HCT116 (cell line): ENCODE measurements around the gene PRM2. TPM values are rescaled to one million over a fixed set of nuclear protein-coding genes. Genes with fewer than 3 reads are reported as not detected.

Experiments used
- ATAC-seq: fragments of 200-7000 bp; cut with Tn5 transposase; 2 replicates; pipeline ENCODE4 v1.9.1; 2020; ENCODE audit warnings: mild to moderate bottlenecking, moderate library complexity
- BruUV-seq: library from RNA; stranded (reverse); fragments of 400-500 nt; replicated peaks from 2 replicates; lab custom pipeline; 2021; lab: Mats Ljungman, UMichigan
- CTCF ChIA-PET: fragments of 300-600 bp; sonication (Branson Sonifier 250); formaldehyde crosslinking; loops from one replicate; lab custom pipeline; 2021; ENCODE audit warnings: antibody characterized with exemption; lab: Charles Lee
- POLR2A ChIA-PET: fragments of 300-600, 350-600 bp; sonication (Branson Sonifier 250); formaldehyde crosslinking; loops from one replicate; lab custom pipeline; 2021; ENCODE audit warnings: antibody characterized with exemption; lab: Charles Lee
- RAD21 ChIA-PET, 2 experiments: fragments of 300-600 bp; sonication (Branson Sonifier 250); formaldehyde crosslinking; loops; one replicate each; lab custom pipeline; 2023; ENCODE audit warnings: low total read pairs in 2 of 2; ENCODE audit not compliant: uncharacterized antibody in 2 of 2, unreplicated experiment in 2 of 2, low non-redundant PET in 1 of 2; lab: Charles Lee
- DNase-seq: peaks from one replicate; pipeline ENCODE4 v3.0.0-alpha.2; 2010; ENCODE audit warnings: low read depth, low spot score
- H2AFZ ChIP-seq: fragments of 200-600 bp; shearing (Covaris generic), sonication (generic); 2 replicates; pipeline ENCODE4 v1.6.1; 2017; ENCODE audit warnings: low read depth, mixed run types, mixed read lengths, antibody characterized with exemption, low read length; ENCODE audit not compliant: poor library complexity, severe bottlenecking
- H3K27ac ChIP-seq: 2 replicates; pipeline ENCODE4 v1.5.1; 2012; ENCODE audit warnings: low read depth, low read length
- H3K27me3 ChIP-seq: fragments of 200-600 bp; sonication (generic); 2 replicates; pipeline ENCODE4 v1.6.1; 2016; ENCODE audit warnings: mixed run types, low read length, mixed read lengths; ENCODE audit not compliant: insufficient read depth
- H3K36me3 ChIP-seq, 2 experiments: fragments of 200-500 bp in 1 of 2; fragments of 200-600 bp in 1 of 2; sonication (Bioruptor generic) in 1 of 2; sonication (generic) in 1 of 2; 2 replicates each; pipeline versions ENCODE4 v1.5.1 to v1.6.1; 2014 to 2016; ENCODE audit warnings: low read length in 2 of 2, inconsistent platforms in 1 of 2, mixed read lengths in 1 of 2, mixed run types in 1 of 2; ENCODE audit not compliant: insufficient read depth in 2 of 2, control insufficient read depth in 1 of 2
- H3K4me1 ChIP-seq, 2 experiments: fragments of 200-600 bp in 1 of 2; sonication (generic) in 1 of 2; 2 replicates each; pipeline versions ENCODE4 v1.5.1 to v1.6.1; 2012 to 2017; ENCODE audit warnings: low read length in 2 of 2, inconsistent platforms in 1 of 2, mild to moderate bottlenecking in 1 of 2, mixed read lengths in 1 of 2, mixed run types in 1 of 2, moderate library complexity in 1 of 2; ENCODE audit not compliant: insufficient read depth in 2 of 2, control insufficient read depth in 1 of 2
- H3K4me2 ChIP-seq: fragments of 200-600 bp; sonication (generic); 2 replicates; pipeline ENCODE4 v1.6.1; 2017; ENCODE audit warnings: mixed run types, low read length, mixed read lengths
- H3K4me3 ChIP-seq, 2 experiments: fragments of 200-600 bp in 1 of 2; sonication (generic) in 1 of 2; replicated peaks in 1 of 2; 2 replicates each; pipeline ENCODE4 v1.5.1; 2011 to 2016; ENCODE audit warnings: low read length in 2 of 2, control low read depth in 1 of 2, low read depth in 1 of 2, mild to moderate bottlenecking in 1 of 2, mixed read lengths in 1 of 2, mixed run types in 1 of 2
- H3K79me2 ChIP-seq: fragments of 200-600 bp; sonication (generic); 2 replicates; pipeline ENCODE4 v1.6.1; 2017; ENCODE audit warnings: mild to moderate bottlenecking, mixed run types, low read length, moderate library complexity, mixed read lengths; ENCODE audit not compliant: insufficient read depth
- H3K9ac ChIP-seq: fragments of 200-600 bp; sonication (generic); 2 replicates; pipeline ENCODE4 v1.6.1; 2016; ENCODE audit warnings: low read length, mixed read lengths
- H3K9me2 ChIP-seq: fragments of 200-600 bp; sonication (generic), shearing (Covaris generic); 2 replicates; pipeline ENCODE4 v1.6.1; 2017; ENCODE audit warnings: mixed run types, mild to moderate bottlenecking, moderate library complexity; ENCODE audit not compliant: insufficient read depth
- H3K9me3 ChIP-seq, 2 experiments: fragments of 200-500 bp in 1 of 2; fragments of 200-600 bp in 1 of 2; sonication (Bioruptor generic) in 1 of 2; sonication (generic) in 1 of 2; 2 replicates each; pipeline ENCODE4 v1.6.1; 2014 to 2017; ENCODE audit warnings: low read length in 2 of 2, mixed read lengths in 2 of 2, inconsistent platforms in 1 of 2, low read depth in 1 of 2, mild to moderate bottlenecking in 1 of 2, mixed run types in 1 of 2, moderate library complexity in 1 of 2; ENCODE audit not compliant: control insufficient read depth in 1 of 2, insufficient read depth in 1 of 2
- H4K20me1 ChIP-seq: fragments of 200-600 bp; sonication (generic), shearing (Covaris generic); 2 replicates; pipeline ENCODE4 v1.6.1; 2017; ENCODE audit warnings: mixed run types, mild to moderate bottlenecking, moderate library complexity; ENCODE audit not compliant: insufficient read depth
- CEBPB ChIP-seq: IDR thresholded peaks from 2 replicates; pipeline ENCODE4 v1.6.1; 2012; ENCODE audit warnings: low read depth
- JUND ChIP-seq: IDR thresholded peaks from 2 replicates; pipeline ENCODE4 v1.6.1; 2012
- RAD21 ChIP-seq: IDR thresholded peaks from 2 replicates; pipeline ENCODE4 v1.6.1; 2012; ENCODE audit warnings: low read depth, mild to moderate bottlenecking
- SP1 ChIP-seq: IDR thresholded peaks from 2 replicates; pipeline ENCODE4 v1.6.1; 2012; ENCODE audit warnings: low read depth
- SRF ChIP-seq: IDR thresholded peaks from 2 replicates; pipeline ENCODE4 v1.6.1; 2012; ENCODE audit warnings: low read depth
- YY1 ChIP-seq: IDR thresholded peaks from 2 replicates; pipeline ENCODE4 v1.6.1; 2011; ENCODE audit warnings: low read length, low read depth, moderate library complexity, mild to moderate bottlenecking; ENCODE audit not compliant: insufficient replicate concordance; ENCODE audit errors: extremely low read depth
- intact Hi-C: fragments of 100-400 bp; cut with micrococcal nuclease; formaldehyde crosslinking; loops from 2 replicates; pipeline ENCODE4 v1.10.0; 2022
- total RNA-seq: library from RNA; stranded (reverse); gene quantifications from one replicate; pipeline ENCODE4 v1.2.1, GENCODE V29; 2021; ENCODE audit not compliant: unreplicated experiment
- TF ChIP-seq, protein P1 (sequence below): IDR thresholded peaks from 2 replicates; pipeline ENCODE4 v1.6.1; 2012; ENCODE audit warnings: low read depth
- TF ChIP-seq, protein P2 (sequence below): IDR thresholded peaks from 2 replicates; pipeline ENCODE4 v1.6.1; 2012
- TF ChIP-seq, protein P3 (sequence below): IDR thresholded peaks from 2 replicates; pipeline ENCODE4 v1.6.1; 2012
- TF ChIP-seq, protein P4 (sequence below), 3 experiments: fragments of 200-600 bp in 1 of 3; sonication (generic) in 1 of 3; IDR thresholded peaks in 2 of 3; conservative IDR thresholded peaks in 1 of 3; 2 replicates each; pipeline ENCODE4 v1.5.1; 2012 to 2017; ENCODE audit warnings: low read depth in 2 of 3, low read length in 2 of 3, antibody characterized with exemption in 1 of 3, borderline replicate concordance in 1 of 3, control low read depth in 1 of 3, mild to moderate bottlenecking in 1 of 3, mixed read lengths in 1 of 3, mixed run types in 1 of 3, moderate library complexity in 1 of 3; ENCODE audit not compliant: insufficient read depth in 1 of 3

The PRM2 gene
- total RNA-seq, 1 experiment from 2014 or later = not detected

- no peaks in the 10 kb centered on the region for H3K36me3 ChIP-seq
- H3K9me3 ChIP-seq = no peaks in the 10 kb centered on the region
- DNase-seq = no peak
- ChIA-PET RAD21 (no interaction called here), CTCF (no interaction called here), POLR2A (interaction anchor here (0.9 kb wide), 1 partner anchor 28 kb away, joined by 3 read pairs; no protein-coding TSS in a partner anchor)
- no peak for ATAC-seq
- TF ChIP-seq YY1 = no peak
- no peak for TF ChIP-seq RAD21
- TF ChIP-seq SP1 = no peak
- no peak for TF ChIP-seq SRF
- no peak for TF ChIP-seq CEBPB
- TF ChIP-seq, protein P1, sequence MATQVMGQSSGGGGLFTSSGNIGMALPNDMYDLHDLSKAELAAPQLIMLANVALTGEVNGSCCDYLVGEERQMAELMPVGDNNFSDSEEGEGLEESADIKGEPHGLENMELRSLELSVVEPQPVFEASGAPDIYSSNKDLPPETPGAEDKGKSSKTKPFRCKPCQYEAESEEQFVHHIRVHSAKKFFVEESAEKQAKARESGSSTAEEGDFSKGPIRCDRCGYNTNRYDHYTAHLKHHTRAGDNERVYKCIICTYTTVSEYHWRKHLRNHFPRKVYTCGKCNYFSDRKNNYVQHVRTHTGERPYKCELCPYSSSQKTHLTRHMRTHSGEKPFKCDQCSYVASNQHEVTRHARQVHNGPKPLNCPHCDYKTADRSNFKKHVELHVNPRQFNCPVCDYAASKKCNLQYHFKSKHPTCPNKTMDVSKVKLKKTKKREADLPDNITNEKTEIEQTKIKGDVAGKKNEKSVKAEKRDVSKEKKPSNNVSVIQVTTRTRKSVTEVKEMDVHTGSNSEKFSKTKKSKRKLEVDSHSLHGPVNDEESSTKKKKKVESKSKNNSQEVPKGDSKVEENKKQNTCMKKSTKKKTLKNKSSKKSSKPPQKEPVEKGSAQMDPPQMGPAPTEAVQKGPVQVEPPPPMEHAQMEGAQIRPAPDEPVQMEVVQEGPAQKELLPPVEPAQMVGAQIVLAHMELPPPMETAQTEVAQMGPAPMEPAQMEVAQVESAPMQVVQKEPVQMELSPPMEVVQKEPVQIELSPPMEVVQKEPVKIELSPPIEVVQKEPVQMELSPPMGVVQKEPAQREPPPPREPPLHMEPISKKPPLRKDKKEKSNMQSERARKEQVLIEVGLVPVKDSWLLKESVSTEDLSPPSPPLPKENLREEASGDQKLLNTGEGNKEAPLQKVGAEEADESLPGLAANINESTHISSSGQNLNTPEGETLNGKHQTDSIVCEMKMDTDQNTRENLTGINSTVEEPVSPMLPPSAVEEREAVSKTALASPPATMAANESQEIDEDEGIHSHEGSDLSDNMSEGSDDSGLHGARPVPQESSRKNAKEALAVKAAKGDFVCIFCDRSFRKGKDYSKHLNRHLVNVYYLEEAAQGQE = no peak
- TF ChIP-seq, protein P2, sequence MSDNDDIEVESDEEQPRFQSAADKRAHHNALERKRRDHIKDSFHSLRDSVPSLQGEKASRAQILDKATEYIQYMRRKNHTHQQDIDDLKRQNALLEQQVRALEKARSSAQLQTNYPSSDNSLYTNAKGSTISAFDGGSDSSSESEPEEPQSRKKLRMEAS = no peak
- TF ChIP-seq, protein P3, sequence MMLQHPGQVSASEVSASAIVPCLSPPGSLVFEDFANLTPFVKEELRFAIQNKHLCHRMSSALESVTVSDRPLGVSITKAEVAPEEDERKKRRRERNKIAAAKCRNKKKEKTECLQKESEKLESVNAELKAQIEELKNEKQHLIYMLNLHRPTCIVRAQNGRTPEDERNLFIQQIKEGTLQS = no peak
- TF ChIP-seq, protein P4, sequence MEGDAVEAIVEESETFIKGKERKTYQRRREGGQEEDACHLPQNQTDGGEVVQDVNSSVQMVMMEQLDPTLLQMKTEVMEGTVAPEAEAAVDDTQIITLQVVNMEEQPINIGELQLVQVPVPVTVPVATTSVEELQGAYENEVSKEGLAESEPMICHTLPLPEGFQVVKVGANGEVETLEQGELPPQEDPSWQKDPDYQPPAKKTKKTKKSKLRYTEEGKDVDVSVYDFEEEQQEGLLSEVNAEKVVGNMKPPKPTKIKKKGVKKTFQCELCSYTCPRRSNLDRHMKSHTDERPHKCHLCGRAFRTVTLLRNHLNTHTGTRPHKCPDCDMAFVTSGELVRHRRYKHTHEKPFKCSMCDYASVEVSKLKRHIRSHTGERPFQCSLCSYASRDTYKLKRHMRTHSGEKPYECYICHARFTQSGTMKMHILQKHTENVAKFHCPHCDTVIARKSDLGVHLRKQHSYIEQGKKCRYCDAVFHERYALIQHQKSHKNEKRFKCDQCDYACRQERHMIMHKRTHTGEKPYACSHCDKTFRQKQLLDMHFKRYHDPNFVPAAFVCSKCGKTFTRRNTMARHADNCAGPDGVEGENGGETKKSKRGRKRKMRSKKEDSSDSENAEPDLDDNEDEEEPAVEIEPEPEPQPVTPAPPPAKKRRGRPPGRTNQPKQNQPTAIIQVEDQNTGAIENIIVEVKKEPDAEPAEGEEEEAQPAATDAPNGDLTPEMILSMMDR (IDR thresholded peaks at IDR 0.05 in 2 of 3, conservative IDR thresholded peaks at IDR 0.05 in 1 of 3; ENCODE audit: borderline replicate concordance in 1 of 3, insufficient read depth in 1 of 3, low read depth in 2 of 3, low read length in 2 of 3) = no peak
- TF ChIP-seq JUND = no peak
- no peak overlapping the region for H3K27ac ChIP-seq
- no peaks in the 10 kb centered on the region for H3K9me2 ChIP-seq
- peaks cover 3 to 4% of the 10 kb centered on the region in 2 experiments; a peak in 2 of 4 replicates for H3K4me1 ChIP-seq
- H3K4me2 ChIP-seq = no peak overlapping the region
- no peaks in the 10 kb centered on the region for H3K79me2 ChIP-seq
- H4K20me1 ChIP-seq = no peaks in the 10 kb centered on the region
- BruUV-seq = no TSS peak
- H3K4me3 ChIP-seq = no peak overlapping the region
- no peaks in the 10 kb centered on the region for H3K27me3 ChIP-seq
- no peak overlapping the region for H2AFZ ChIP-seq
- H3K9ac ChIP-seq = no peak overlapping the region
- intact Hi-C loops = no loop called here
Measured at GRCh38 chr16:11229906-11230305, 46.4 kb downstream of the PRM2 start.
